Measurements from ENCODE around the gene LGI1.
"Not testable (repeated sequence)": the region's sequence is repeated elsewhere in the genome, so short reads cannot be mapped to it uniquely, and the experiment has no call there.

LGI1 gene

DNA sequence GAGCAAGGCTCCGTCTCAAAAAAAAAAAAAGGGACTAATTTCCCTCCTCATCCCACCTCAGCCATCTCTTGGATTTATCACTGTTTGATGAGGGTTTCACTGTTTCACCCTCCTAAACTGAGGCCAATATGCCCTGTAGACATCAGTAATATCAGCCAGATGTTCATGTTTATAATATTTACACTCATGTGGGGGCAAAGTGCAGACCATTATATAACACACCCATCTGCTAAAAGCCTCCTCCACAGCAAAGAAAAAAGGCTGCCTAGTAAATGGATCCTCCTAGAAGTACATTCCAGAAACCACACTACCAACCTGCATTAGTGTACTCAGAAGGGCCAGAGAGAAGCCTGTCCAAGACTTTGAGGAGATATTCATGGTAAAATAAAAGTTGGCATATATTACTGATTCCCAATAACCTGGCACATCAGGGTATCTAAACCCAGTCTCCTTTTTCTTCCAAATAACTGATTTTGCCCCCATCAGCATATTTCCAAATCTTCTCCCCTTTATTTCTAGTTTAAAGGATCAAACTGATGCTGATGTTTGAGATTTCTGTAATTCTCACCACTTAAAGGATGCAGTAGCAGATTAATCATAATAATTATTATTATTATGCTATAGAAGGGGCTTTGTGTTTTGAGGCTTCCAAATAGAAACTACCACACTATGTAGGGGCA lies 55.1 kb downstream of the LGI1 start:
- DNase-seq: no peak

DNA sequence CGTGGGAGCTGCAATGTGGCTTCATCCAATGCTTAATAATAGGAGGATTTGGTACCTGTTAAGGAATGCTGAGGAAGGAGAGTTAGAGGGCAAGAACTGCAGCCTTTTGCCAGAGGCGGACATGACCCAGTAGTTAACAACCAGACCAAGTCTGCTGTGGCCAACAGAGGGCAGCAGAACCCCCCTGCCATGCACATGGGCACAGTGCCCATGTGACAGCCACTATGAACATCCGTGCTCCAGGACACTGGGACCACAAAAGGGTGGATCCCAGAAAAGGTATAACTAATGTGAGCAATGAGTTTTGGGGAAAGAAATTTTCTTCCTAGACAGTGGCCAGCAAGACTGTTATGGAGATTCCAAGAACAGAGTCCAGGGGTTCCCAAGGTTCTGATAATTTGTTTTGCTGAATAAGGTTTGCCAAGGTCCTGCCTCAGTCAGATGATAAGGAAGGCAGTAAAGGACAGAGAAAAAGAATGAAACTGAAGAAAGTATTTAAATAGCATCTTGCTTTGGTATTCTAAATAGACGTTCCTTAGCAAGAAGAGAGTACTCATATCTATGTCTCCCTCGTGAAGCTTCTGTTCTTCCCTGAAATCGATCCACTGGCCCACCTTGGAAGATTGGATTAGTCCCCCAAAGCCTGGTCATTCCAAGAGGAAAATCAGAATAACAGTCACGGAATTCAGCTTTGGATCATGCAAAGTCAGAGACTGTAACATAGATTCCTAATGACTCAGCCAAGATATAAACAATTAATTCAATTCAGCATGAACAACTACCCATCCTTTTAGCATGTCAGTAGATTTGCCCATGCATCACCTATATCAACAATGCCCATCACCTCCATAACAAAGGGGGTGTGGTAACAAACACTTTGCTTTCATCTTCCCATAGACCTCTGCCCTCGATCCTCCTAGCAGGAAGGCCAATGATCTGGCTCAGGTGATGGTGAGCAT lies 56.0 kb downstream of the LGI1 start:
- DNase-seq: peak; percentile 44

DNA sequence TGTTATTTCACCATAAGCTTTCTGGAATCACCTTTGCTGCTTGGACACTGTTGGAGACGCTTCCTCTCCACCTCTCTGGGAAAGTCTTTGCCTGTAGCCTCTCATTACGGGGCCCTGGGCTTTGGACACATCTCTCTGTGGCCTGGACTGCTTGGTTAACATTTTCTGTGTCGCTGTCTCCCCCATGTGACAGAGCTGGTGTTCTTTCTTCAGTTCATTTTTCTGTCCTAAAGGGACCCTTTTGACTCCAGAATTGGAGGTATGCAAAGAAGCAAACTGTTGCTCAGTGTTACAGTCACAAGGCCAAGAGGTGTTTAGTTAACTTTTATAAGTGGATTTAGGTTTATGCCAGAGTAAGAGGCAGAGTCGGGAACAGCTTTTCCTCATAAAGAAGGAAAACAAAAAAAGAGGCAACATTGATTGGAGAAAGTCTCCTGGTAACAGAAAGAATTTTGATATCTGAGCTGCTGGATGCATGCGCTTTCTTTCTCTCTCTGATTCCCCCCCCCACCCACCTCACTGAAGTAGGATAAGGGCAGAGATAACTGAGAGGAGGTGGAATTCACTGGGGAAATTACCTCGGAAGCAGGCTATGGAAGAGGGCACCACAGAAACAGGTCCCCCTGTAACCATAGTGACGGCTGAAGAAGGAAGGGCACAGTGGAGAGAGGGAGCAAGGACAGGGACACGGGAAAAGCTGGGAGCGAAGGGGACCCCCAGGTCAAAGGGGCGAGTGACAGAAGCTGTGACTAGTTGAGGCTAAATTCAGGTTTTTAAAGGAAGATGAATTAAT lies 57.8 kb downstream of the LGI1 start:
- no peak for DNase-seq

DNA sequence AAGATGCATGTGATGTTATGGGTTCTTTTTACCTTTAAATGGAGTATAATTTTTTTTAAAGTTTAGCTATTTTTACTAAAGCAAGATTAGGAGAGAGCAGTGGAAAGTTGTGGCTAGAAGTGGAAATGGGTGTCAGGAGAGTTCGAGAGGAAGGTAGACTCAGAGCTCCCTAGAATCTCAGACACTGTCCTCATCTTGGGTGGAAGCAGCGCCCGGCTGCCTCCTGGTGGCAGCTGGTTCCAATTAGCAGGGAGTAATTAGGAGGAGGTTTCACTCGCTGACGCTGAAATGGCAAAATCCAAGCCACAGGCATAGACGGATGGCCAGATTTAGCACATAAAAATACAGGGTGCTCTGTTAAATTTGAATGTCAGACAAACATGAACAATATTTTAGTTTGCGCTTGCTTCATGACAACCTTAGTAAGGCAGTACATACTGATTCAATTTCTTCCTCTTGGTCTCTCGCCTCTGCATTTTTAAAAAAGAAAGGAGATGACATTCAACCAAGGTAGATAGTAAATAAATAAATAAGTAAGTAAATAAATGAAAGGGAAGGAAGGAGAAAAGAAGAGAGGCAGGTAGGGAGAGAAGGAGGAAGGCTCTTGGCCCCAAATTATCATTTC lies 58.5 kb downstream of the LGI1 start:
- DNase-seq: no peak

DNA sequence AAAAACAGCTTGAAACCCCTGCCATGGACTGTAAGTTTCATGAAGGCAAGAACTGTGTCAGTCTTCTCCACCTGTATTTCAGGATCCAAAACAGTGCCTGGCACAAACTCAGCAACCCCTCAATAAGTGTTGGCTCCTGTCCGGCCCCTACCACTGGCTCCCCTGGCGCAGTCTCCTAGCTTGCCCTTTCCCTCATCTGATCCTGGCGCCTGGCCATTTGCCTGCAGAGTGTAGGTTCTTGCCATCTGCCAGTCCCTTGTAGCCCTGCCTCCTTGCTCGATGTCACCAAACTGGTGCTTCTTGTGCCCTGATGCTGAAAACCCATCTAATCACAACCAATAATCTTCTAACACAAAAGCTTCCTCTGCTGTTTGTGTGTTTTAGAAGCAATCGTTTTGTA lies 60.4 kb downstream of the LGI1 start:
- DNase-seq: no peak

DNA sequence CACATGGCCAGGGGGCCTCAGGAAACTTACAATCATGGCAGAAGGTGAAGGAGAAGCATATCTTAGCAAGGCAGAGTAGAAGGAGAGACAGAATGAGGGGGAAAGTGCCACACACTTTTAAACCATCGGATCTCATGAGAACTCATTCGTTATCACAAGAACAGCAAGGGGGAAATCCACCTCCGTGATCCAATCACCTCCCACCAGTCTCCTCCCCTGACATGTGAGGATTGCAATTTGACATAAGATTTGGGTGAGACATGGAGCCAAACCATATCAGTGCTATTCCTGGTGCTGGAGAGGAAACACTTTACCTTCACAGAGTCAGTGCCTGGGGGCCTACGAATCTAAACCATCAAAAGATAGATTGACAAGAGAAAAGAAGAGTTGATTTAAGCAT lies 61.8 kb downstream of the LGI1 start:
- no peak for DNase-seq

DNA sequence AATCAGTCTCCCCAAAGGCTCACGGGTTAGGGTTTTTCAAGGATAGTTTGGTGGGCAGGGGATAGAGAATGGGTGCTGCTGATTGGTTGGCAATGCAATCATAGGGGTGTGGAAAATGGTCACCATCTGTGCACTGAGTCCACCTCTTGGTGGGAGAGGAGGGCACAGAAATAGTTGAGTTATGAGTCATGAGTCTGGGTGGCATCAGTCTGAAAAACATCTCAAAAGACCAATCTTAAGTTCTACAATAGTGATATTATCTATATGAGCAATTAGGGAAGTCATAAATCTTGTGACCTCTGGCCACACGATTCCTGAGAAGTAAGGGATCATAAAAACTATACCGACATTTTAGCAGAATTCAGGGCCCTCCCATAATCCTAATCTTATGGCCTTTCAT lies 62.7 kb downstream of the LGI1 start:
- DNase-seq: no peak

DNA sequence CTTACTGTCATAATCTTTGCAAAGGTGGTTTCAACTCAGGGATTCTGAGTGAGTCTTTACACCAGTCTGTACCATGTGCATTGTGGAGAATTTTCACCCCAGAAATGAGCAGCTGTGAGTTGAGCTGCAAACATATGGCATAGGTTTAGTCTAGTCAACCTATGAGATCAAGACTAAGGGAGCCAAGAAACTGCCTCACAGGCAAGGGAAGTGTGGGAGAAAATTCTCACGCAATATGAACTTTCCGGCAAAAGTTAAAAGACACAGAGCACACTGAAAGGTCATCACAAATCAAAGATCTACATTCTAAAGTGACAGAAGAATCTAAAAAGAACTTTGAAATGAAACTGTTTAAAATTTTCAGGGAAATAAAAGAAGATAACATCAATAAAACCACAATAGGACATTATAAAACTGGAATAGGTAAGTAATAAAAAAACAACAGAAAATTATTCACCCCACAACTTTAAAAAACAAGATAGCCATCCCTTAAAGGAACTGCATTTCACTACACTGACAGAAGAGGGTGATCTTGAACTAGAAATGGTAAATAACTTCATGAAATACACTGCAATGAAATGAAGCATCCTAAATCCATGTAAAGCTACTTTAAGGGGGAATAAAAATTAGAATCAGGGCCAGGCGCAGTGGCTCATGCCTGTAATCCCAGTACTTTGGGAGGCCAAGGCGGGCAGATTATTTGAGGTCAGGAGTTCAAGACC lies 63.5 kb downstream of the LGI1 start:
- no peak for DNase-seq

DNA sequence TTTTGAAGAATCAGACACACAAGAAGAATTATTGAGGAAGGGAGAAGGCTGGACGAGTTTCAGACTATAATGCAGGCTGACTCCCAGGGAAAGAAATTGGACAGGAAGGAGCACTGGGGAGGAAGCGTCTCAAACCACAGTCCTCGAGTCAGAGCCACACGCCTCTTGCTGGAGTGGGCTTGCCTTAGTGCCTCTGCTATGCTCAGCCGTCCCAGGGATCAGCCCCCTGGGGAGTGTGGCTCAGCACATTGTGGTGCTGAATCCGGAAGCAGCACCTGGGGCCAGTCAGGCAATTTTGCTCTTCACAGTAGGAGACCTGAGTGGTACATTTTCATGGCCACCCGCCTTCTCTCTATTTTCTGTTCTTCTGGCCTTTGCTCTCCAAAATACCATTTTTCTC lies 68.6 kb downstream of the LGI1 start:
- no peak for DNase-seq

DNA sequence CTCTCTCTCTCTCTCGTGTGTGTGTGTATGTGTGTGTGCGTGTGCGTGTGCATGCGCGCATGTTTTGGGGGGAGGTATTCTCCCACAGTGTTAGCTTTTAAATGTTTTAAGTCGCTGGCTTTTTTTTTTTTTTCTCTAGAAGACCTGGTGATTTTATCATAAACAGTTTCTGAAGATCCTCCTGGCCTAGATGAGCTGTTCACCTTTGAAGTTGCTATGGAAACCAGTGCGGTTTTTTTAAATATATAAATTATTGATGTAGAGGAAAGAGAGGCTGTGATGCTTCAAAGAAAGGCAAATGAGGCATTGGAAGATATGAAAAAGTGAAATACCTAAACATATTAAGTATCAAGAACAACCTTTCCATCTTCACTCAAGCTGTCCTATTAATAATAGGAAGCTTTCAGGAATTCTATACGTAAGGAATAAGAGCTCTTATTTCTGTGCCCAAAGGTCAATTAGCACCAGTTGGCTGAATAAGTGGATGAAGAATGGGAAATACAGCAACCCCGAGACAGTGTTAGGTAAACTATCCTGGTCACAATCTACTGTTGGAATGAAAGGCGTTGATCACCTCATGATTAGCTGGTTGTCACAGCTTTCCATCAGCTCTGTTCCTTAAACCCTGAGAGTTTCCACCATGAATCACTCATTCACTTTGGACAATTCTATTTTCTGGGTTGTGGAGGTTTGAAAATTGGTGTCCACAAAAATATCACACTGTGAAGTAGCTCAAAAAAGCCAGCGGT lies 69.5 kb downstream of the LGI1 start:
- no peak for DNase-seq

DNA sequence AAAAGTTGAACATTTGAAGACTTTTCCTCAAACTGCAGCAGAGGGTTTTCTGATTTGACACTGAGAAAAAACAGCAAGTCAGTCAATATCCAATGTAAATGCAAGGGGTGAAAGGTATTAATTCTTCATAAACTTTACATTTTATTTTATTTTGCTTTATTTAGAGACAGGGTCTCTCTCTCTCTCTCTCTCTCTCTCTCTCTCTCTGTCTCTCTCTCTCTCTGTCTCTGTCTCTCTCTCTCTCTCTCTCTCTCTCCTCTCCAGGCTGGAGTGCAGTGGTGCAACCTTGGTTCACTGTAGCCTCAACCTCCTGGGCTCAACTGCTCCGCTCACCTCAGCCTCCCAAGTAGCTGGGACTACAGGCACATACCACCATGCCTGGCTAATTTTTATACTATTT lies 73.3 kb downstream of the LGI1 start:
- not testable (repeated sequence) for DNase-seq

DNA sequence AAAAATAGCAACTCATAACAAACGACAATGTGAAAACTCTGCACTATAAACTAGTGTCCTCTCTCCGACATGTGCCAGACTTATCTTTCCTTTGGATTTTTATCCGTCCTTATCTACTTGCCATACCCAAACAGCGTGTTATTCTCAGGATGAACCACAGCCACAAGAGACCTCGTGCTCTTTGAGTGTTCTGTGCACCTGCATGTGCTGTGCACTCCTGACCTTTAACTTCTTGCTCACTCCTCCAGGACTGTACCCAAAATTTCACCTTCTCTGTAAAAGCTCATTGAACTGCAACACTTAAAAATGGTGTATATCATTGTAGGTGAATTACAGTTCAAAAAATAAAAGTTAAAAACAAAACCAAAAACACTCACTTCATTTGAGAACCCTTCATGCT lies 78.0 kb downstream of the LGI1 start:
- DNase-seq: no peak

DNA sequence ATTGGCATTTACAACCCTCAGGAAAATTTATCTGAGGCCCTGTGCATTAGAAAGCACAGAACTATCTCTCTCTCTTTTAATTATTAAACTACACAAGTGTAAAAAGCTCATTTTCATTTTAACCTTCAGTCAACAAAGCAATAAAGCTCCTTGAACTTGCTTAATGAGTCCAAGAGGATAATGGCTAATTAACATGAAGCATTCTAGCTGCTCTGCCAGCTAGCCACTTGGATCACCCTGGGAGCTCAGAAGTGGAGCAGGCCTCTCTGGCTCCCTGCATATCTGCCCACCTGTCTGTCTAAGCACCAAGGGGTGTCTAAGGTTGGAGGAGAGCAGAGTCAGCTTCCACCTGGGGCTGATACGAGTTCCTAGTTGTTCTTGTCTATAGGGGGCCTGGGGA lies 80.1 kb downstream of the LGI1 start:
- DNase-seq: no peak

DNA sequence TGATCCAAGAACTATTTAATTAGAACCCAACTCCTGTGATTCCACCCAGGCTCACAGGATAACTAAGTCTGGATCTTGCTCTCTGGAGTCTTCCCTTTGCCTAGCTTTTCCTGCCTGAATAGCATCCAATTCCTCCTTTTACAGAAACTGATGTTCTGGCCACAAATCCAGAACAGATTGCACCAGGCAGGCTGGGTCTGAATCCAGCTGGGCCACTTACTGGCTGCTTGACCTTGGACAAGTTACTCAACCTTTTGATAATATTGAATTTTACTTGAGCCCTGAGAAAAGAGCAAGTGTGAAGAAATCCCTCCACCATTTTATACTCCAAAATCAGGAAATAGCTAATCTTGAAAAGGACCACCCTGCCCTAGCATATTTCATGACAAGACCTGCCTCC lies 80.5 kb downstream of the LGI1 start:
- DNase-seq: no peak

DNA sequence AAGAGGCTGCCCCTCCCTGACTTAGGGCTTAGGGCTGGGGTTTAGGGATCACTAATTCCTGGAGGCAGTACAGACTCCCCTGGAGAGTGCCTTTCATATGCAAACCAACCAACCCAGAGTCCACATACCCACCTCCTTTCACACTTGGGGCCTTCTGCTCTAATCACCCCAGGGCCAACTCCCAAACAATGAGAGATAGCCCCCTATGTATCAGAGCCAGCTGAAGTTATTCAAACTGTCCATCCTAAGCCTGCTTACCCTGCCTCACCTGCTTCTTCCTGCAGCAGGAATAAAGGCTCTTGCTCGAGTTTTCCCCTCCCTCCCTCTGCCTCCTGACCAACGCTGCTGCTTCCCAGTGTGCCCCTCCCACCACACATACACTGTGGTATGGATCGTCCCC lies 84.2 kb downstream of the LGI1 start:
- no peak for DNase-seq

DNA sequence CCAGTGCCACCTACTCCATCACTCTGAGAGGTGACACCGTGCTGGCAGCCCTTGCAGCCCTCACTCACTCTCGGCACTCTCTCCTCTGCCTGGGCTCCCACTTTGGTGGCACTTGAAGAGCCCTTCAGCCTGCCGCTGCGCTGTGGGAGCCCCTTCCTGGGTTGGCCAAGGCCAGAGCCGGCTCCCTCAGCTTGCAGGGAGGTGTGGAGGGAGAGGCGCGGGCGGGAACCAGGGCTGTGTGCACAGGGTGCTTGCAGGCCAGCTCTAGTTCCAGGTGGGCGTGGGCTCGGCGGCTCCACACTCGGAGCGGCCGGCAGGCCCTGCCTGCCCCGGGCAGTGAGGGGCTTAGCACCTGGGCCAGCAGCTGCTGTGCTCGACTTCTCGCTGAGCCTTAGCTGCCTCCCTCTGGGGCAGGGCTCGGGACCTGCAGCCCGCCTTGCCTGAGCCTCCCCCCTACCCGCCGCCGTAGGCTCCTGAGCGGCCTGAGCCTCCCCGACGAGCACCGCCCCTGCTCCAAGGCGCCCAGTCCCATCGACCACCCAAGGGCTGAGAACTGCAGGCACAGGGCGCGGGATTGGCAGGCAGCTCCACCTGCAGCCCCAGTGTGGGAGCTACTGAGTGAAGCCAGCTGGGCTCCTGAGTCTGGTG lies 87.4 kb downstream of the LGI1 start:
- DNase-seq: no peak

Data from activated CD4-positive, CD25-positive, alpha-beta regulatory T cell treated with anti-CD3 and anti-CD28 coated beads, Interleukin-2, amount 50 U/mL, for 72 hours (primary cell).